Keratinocyte (primary cell): ENCODE measurements around the gene COL21A1. TPM values are rescaled to one million over a fixed set of nuclear protein-coding genes. Genes with fewer than 3 reads are reported as not detected.
"Not testable (repeated sequence)": the region's sequence is repeated elsewhere in the genome, so short reads cannot be mapped to it uniquely, and the experiment has no call there.

Experiments used
- DNase-seq: peaks from one replicate; pipeline ENCODE4 v3.0.0-alpha.2; 2011; ENCODE audit warnings: low read depth, missing footprints, low spot score
- FAIRE-seq: peaks from 2 replicates; lab custom pipeline; 2011; peaks lifted over from hg19 to GRCh38; lab: Jason Lieb, UNC
- H2AFZ ChIP-seq: 2 replicates; pipeline ENCODE4 v1.6.0; 2012; ENCODE audit warnings: low read length, control low read depth, inconsistent platforms; ENCODE audit not compliant: control insufficient read depth
- H3K27ac ChIP-seq: 2 replicates; pipeline ENCODE4 v1.5.1; 2011; ENCODE audit warnings: low read length; ENCODE audit not compliant: control insufficient read depth, insufficient read depth
- H3K27me3 ChIP-seq: 3 replicates; pipeline ENCODE4 v1.6.0; 2011; ENCODE audit warnings: low read length; ENCODE audit not compliant: control insufficient read depth, insufficient read depth; ENCODE audit errors: extremely low read depth
- H3K36me3 ChIP-seq, 2 experiments: 2 replicates in 1 of 2; 3 replicates in 1 of 2; pipeline ENCODE4 v1.5.1; 2011; ENCODE audit warnings: low read length in 2 of 2, mild to moderate bottlenecking in 1 of 2; ENCODE audit not compliant: control insufficient read depth in 2 of 2, insufficient read depth in 2 of 2; ENCODE audit errors: extremely low read depth in 1 of 2
- H3K4me1 ChIP-seq: 3 replicates; pipeline ENCODE4 v1.5.1; 2011; ENCODE audit warnings: low read length; ENCODE audit not compliant: control insufficient read depth, insufficient read depth; ENCODE audit errors: extremely low read depth
- H3K4me2 ChIP-seq: 3 replicates; pipeline ENCODE4 v1.6.0; 2011; ENCODE audit warnings: low read depth, low read length; ENCODE audit not compliant: control insufficient read depth, insufficient read depth; ENCODE audit errors: extremely low read depth
- H3K4me3 ChIP-seq, 3 experiments: fragments of 200-600 bp in 1 of 3; sonication (generic) in 1 of 3; 2 replicates in 2 of 3; 3 replicates in 1 of 3; pipeline ENCODE4 v1.5.1; 2011 to 2016; ENCODE audit warnings: low read length in 3 of 3, mild to moderate bottlenecking in 3 of 3, control low read depth in 2 of 3, inconsistent platforms in 1 of 3, low read depth in 1 of 3, mixed read lengths in 1 of 3, mixed run types in 1 of 3, moderate library complexity in 1 of 3; ENCODE audit not compliant: control insufficient read depth in 2 of 3, insufficient read depth in 2 of 3; ENCODE audit errors: extremely low read depth in 1 of 3
- H3K79me2 ChIP-seq: 2 replicates; pipeline ENCODE4 v1.6.0; 2012; ENCODE audit warnings: low read length; ENCODE audit not compliant: control insufficient read depth, insufficient read depth
- H3K9ac ChIP-seq: 3 replicates; pipeline ENCODE4 v1.6.0; 2011; ENCODE audit warnings: low read length; ENCODE audit not compliant: control insufficient read depth, insufficient read depth; ENCODE audit errors: extremely low read depth
- H3K9me1 ChIP-seq: 3 replicates; pipeline ENCODE4 v1.6.0; 2011; ENCODE audit warnings: low read length; ENCODE audit not compliant: control insufficient read depth, insufficient read depth; ENCODE audit errors: extremely low read depth
- H3K9me3 ChIP-seq: 2 replicates; pipeline ENCODE4 v1.5.1; 2012; ENCODE audit warnings: low read depth, low read length; ENCODE audit not compliant: control insufficient read depth
- H4K20me1 ChIP-seq: 3 replicates; pipeline ENCODE4 v1.6.0; 2011; ENCODE audit warnings: low read length; ENCODE audit not compliant: control insufficient read depth, insufficient read depth; ENCODE audit errors: extremely low read depth
- EZH2 ChIP-seq: IDR thresholded peaks from one replicate; pipeline ENCODE4 v1.6.1; 2012; ENCODE audit warnings: inconsistent platforms, mild to moderate bottlenecking, low read length, moderate library complexity
- dilution Hi-C: fragments of 300-500 bp; cut with MboI; formaldehyde crosslinking; loops from one replicate; pipeline ENCODE4 v1.7.0; 2020; ENCODE audit warnings: low sequenced_read_pairs; ENCODE audit not compliant: extremely low pct_ligation_motif_present
- polyA plus RNA-seq, 5 experiments: library from polyadenylated mRNA; depleted of rRNA in 3 of 5; stranded (reverse) in 3 of 5; stranded (forward) in 1 of 5; unstranded in 1 of 5; fragments of >200 nt; gene quantifications; 1 replicate in 1 of 5; 2 replicates in 3 of 5; 3 replicates in 1 of 5; pipeline versions ENCODE4 v1.2.1 to v1.2.3, GENCODE V29; 2011 to 2012; ENCODE audit warnings: missing spikeins in 2 of 5, low read depth in 1 of 5, low replicate concordance in 1 of 5
- TF ChIP-seq, protein P1 (sequence below), 3 experiments: IDR thresholded peaks in 1 of 3; conservative IDR thresholded peaks in 1 of 3; optimal IDR thresholded peaks in 1 of 3; 2 replicates in 2 of 3; 3 replicates in 1 of 3; pipeline versions ENCODE3 to v1.5.1; 2011; ENCODE audit warnings: low read length in 3 of 3, mild to moderate bottlenecking in 3 of 3, moderate library complexity in 2 of 3, control low read depth in 1 of 3, inconsistent platforms in 1 of 3; ENCODE audit not compliant: insufficient read depth in 2 of 3; ENCODE audit errors: extremely low read depth in 1 of 3

COL21A1 gene
- polyA plus RNA-seq, 1 donor (not counting 4 experiments of a cell fraction or from before 2014, with no cell fraction given) = 0.16 TPM

DNA sequence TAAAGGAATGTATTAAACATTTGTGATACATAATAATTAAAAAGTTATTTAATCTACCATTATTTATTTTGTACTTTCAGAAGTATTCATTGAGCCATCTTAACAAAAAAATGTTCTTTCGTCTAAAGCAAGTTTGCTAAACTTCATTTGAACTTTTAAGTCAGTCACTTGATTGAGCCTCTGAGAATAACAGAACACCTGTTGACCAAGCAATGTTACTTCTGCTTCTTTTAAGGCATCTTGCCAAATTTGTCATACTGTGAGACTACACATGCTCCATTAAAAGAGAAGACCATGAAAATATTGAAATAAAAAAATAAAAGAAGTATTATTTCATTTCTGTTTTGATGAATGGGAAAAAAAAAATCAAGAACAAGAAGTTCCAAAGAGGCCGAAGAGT lies 230.2 kb downstream of the COL21A1 start:
- dilution Hi-C loops = loop anchor here (25.0 kb wide), 1 partner anchor 245 kb away; no protein-coding TSS in a partner anchor

DNA sequence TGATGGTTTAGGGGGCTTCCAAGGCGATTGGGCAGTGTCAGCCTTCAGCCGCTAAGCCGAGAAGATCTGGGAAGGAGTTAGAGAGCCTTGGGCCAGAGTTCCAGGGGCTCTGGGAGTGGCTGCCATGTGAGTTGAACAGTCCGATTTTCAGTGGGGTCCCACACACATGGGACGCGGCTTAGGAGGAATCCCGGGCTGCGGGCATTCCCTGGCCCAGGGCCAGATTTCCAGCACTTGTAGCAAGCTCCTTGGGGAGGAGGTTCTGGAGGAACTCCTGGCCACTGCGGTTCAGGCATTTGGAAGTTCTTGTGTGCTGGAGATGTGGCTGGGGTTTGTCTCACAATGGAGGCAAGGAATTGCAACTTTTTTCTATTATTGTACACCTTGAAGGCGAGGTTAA lies 233.3 kb downstream of the COL21A1 start:
- not testable (repeated sequence) for DNase-seq, H3K9ac ChIP-seq, H3K27me3 ChIP-seq, H3K9me3 ChIP-seq, FAIRE-seq, H3K4me1 ChIP-seq, H3K4me2 ChIP-seq, H4K20me1 ChIP-seq, H3K79me2 ChIP-seq, H3K9me1 ChIP-seq, H2AFZ ChIP-seq, H3K36me3 ChIP-seq, H3K4me3 ChIP-seq, H3K27ac ChIP-seq
- dilution Hi-C loops = loop anchor here (25.0 kb wide), 1 partner anchor 248 kb away; no protein-coding TSS in a partner anchor

More for the DNA sequence above, 230.2 kb downstream of the COL21A1 start:
- Histone ChIP-seq H3K79me2 (no peaks in the 10 kb centered on the region), H3K9ac (no peak overlapping the region), H2AFZ (no peak overlapping the region), H3K27ac (no peak overlapping the region), H3K4me1 (no peaks in the 10 kb centered on the region), H3K36me3 (no peaks in the 10 kb centered on the region), H3K9me1 (no peaks in the 10 kb centered on the region), H3K27me3 (no peaks in the 10 kb centered on the region), H3K4me2 (no peak overlapping the region), H4K20me1 (no peaks in the 10 kb centered on the region), H3K9me3 (no peaks in the 10 kb centered on the region), H3K4me3 (no peak overlapping the region)
- no peak for DNase-seq
- no peak for FAIRE-seq
- TF ChIP-seq EZH2 = no peak
- TF ChIP-seq, protein P1, sequence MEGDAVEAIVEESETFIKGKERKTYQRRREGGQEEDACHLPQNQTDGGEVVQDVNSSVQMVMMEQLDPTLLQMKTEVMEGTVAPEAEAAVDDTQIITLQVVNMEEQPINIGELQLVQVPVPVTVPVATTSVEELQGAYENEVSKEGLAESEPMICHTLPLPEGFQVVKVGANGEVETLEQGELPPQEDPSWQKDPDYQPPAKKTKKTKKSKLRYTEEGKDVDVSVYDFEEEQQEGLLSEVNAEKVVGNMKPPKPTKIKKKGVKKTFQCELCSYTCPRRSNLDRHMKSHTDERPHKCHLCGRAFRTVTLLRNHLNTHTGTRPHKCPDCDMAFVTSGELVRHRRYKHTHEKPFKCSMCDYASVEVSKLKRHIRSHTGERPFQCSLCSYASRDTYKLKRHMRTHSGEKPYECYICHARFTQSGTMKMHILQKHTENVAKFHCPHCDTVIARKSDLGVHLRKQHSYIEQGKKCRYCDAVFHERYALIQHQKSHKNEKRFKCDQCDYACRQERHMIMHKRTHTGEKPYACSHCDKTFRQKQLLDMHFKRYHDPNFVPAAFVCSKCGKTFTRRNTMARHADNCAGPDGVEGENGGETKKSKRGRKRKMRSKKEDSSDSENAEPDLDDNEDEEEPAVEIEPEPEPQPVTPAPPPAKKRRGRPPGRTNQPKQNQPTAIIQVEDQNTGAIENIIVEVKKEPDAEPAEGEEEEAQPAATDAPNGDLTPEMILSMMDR (optimal IDR thresholded peaks at IDR 0.05 in 1 of 3, IDR thresholded peaks at IDR 0.05 in 1 of 3, conservative IDR thresholded peaks at IDR 0.05 in 1 of 3; ENCODE audit: extremely low read depth in 1 of 3, insufficient read depth in 2 of 3, low read length in 3 of 3) = no peak

DNA sequence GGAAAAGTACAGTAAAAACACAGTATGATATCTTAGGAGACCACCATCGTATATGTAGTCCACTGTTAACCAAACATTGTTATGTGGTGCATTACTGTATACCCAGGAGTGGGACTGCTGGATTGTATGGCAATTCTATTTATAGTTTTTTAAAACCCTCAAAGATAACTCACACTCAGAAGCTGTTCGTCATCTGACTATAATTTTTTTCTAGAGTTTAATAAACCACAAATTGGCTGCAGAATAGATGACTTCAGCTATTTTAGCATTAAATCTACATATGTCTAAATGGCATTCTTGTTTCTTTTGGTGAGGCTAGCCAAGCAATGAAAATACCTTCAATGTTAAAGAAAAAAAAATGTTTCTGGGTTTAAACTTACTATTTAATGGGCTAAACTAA lies 237.7 kb downstream of the COL21A1 start:
- TF ChIP-seq, protein P1 (optimal IDR thresholded peaks at IDR 0.05 in 1 of 3, IDR thresholded peaks at IDR 0.05 in 1 of 3, conservative IDR thresholded peaks at IDR 0.05 in 1 of 3; ENCODE audit: extremely low read depth in 1 of 3, insufficient read depth in 2 of 3, low read length in 3 of 3) = no peak
- TF ChIP-seq EZH2 = no peak
- Histone ChIP-seq H3K9me3 (no peaks in the 10 kb centered on the region), H3K9me1 (no peaks in the 10 kb centered on the region), H2AFZ (no peak overlapping the region), H3K79me2 (no peaks in the 10 kb centered on the region), H3K36me3 (no peaks in the 10 kb centered on the region), H3K4me2 (no peak overlapping the region), H3K4me1 (no peaks in the 10 kb centered on the region), H3K4me3 (no peak overlapping the region), H3K9ac (no peak overlapping the region), H3K27me3 (no peaks in the 10 kb centered on the region), H4K20me1 (no peaks in the 10 kb centered on the region), H3K27ac (no peak overlapping the region)
- dilution Hi-C loops = loop anchor here (25.0 kb wide), 1 partner anchor 253 kb away; no protein-coding TSS in a partner anchor
- FAIRE-seq = no peak
- DNase-seq = no peak
